A673 (cell line): ENCODE results near the gene HMGCLL1.

ENCODE experiments used
- EZH2 ChIP-seq: fragments of 200-600 bp; sonication (generic); IDR thresholded peaks from 2 replicates; pipeline ENCODE4 v1.6.1; 2017; ENCODE audit warnings: borderline replicate concordance, low read depth, mild to moderate bottlenecking, mixed read lengths, antibody characterized with exemption, low read length; ENCODE audit not compliant: poor library complexity, severe bottlenecking
- TF ChIP-seq, protein P1 (sequence below): fragments of 300-800, 200-600 bp; sonication (generic); conservative IDR thresholded peaks from 2 replicates; pipeline ENCODE4 v1.5.1; 2017; ENCODE audit warnings: low read depth, mild to moderate bottlenecking, antibody characterized with exemption, low read length, moderate library complexity, mixed read lengths

GRCh38 chr6:55490871-55491270 lies 88.1 kb downstream of the HMGCLL1 start:
- TF ChIP-seq, protein P1, sequence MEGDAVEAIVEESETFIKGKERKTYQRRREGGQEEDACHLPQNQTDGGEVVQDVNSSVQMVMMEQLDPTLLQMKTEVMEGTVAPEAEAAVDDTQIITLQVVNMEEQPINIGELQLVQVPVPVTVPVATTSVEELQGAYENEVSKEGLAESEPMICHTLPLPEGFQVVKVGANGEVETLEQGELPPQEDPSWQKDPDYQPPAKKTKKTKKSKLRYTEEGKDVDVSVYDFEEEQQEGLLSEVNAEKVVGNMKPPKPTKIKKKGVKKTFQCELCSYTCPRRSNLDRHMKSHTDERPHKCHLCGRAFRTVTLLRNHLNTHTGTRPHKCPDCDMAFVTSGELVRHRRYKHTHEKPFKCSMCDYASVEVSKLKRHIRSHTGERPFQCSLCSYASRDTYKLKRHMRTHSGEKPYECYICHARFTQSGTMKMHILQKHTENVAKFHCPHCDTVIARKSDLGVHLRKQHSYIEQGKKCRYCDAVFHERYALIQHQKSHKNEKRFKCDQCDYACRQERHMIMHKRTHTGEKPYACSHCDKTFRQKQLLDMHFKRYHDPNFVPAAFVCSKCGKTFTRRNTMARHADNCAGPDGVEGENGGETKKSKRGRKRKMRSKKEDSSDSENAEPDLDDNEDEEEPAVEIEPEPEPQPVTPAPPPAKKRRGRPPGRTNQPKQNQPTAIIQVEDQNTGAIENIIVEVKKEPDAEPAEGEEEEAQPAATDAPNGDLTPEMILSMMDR = no peak
- no peak for TF ChIP-seq EZH2
